Keratinocyte (primary cell): ENCODE data around the gene VAV2. TPM values are rescaled to one million over a fixed set of nuclear protein-coding genes. Genes with fewer than 3 reads are reported as not detected.

Experiments used
- DNase-seq: peaks from one replicate; pipeline ENCODE4 v3.0.0-alpha.2; 2011; ENCODE audit warnings: low read depth, missing footprints, low spot score
- FAIRE-seq: peaks from 2 replicates; lab custom pipeline; 2011; peaks lifted over from hg19 to GRCh38; lab: Jason Lieb, UNC
- H2AFZ ChIP-seq: 2 replicates; pipeline ENCODE4 v1.6.0; 2012; ENCODE audit warnings: low read length, control low read depth, inconsistent platforms; ENCODE audit not compliant: control insufficient read depth
- H3K27ac ChIP-seq: 2 replicates; pipeline ENCODE4 v1.5.1; 2011; ENCODE audit warnings: low read length; ENCODE audit not compliant: control insufficient read depth, insufficient read depth
- H3K27me3 ChIP-seq: 3 replicates; pipeline ENCODE4 v1.6.0; 2011; ENCODE audit warnings: low read length; ENCODE audit not compliant: control insufficient read depth, insufficient read depth; ENCODE audit errors: extremely low read depth
- H3K36me3 ChIP-seq, 2 experiments: 2 replicates in 1 of 2; 3 replicates in 1 of 2; pipeline ENCODE4 v1.5.1; 2011; ENCODE audit warnings: low read length in 2 of 2, mild to moderate bottlenecking in 1 of 2; ENCODE audit not compliant: control insufficient read depth in 2 of 2, insufficient read depth in 2 of 2; ENCODE audit errors: extremely low read depth in 1 of 2
- H3K4me1 ChIP-seq: 3 replicates; pipeline ENCODE4 v1.5.1; 2011; ENCODE audit warnings: low read length; ENCODE audit not compliant: control insufficient read depth, insufficient read depth; ENCODE audit errors: extremely low read depth
- H3K4me2 ChIP-seq: 3 replicates; pipeline ENCODE4 v1.6.0; 2011; ENCODE audit warnings: low read depth, low read length; ENCODE audit not compliant: control insufficient read depth, insufficient read depth; ENCODE audit errors: extremely low read depth
- H3K4me3 ChIP-seq, 3 experiments: fragments of 200-600 bp in 1 of 3; sonication (generic) in 1 of 3; 2 replicates in 2 of 3; 3 replicates in 1 of 3; pipeline ENCODE4 v1.5.1; 2011 to 2016; ENCODE audit warnings: low read length in 3 of 3, mild to moderate bottlenecking in 3 of 3, control low read depth in 2 of 3, inconsistent platforms in 1 of 3, low read depth in 1 of 3, mixed read lengths in 1 of 3, mixed run types in 1 of 3, moderate library complexity in 1 of 3; ENCODE audit not compliant: control insufficient read depth in 2 of 3, insufficient read depth in 2 of 3; ENCODE audit errors: extremely low read depth in 1 of 3
- H3K79me2 ChIP-seq: 2 replicates; pipeline ENCODE4 v1.6.0; 2012; ENCODE audit warnings: low read length; ENCODE audit not compliant: control insufficient read depth, insufficient read depth
- H3K9ac ChIP-seq: 3 replicates; pipeline ENCODE4 v1.6.0; 2011; ENCODE audit warnings: low read length; ENCODE audit not compliant: control insufficient read depth, insufficient read depth; ENCODE audit errors: extremely low read depth
- H3K9me1 ChIP-seq: 3 replicates; pipeline ENCODE4 v1.6.0; 2011; ENCODE audit warnings: low read length; ENCODE audit not compliant: control insufficient read depth, insufficient read depth; ENCODE audit errors: extremely low read depth
- H3K9me3 ChIP-seq: 2 replicates; pipeline ENCODE4 v1.5.1; 2012; ENCODE audit warnings: low read depth, low read length; ENCODE audit not compliant: control insufficient read depth
- H4K20me1 ChIP-seq: 3 replicates; pipeline ENCODE4 v1.6.0; 2011; ENCODE audit warnings: low read length; ENCODE audit not compliant: control insufficient read depth, insufficient read depth; ENCODE audit errors: extremely low read depth
- CTCF ChIP-seq, 3 experiments: IDR thresholded peaks in 1 of 3; conservative IDR thresholded peaks in 1 of 3; optimal IDR thresholded peaks in 1 of 3; 2 replicates in 2 of 3; 3 replicates in 1 of 3; pipeline versions ENCODE3 to v1.5.1; 2011; ENCODE audit warnings: low read length in 3 of 3, mild to moderate bottlenecking in 3 of 3, moderate library complexity in 2 of 3, control low read depth in 1 of 3, inconsistent platforms in 1 of 3; ENCODE audit not compliant: insufficient read depth in 2 of 3; ENCODE audit errors: extremely low read depth in 1 of 3
- EZH2 ChIP-seq: IDR thresholded peaks from one replicate; pipeline ENCODE4 v1.6.1; 2012; ENCODE audit warnings: inconsistent platforms, mild to moderate bottlenecking, low read length, moderate library complexity
- dilution Hi-C: fragments of 300-500 bp; cut with MboI; formaldehyde crosslinking; loops from one replicate; pipeline ENCODE4 v1.7.0; 2020; ENCODE audit warnings: low sequenced_read_pairs; ENCODE audit not compliant: extremely low pct_ligation_motif_present
- polyA plus RNA-seq, 5 experiments: library from polyadenylated mRNA; depleted of rRNA in 3 of 5; stranded (reverse) in 3 of 5; stranded (forward) in 1 of 5; unstranded in 1 of 5; fragments of >200 nt; gene quantifications; 1 replicate in 1 of 5; 2 replicates in 3 of 5; 3 replicates in 1 of 5; pipeline versions ENCODE4 v1.2.1 to v1.2.3, GENCODE V29; 2011 to 2012; ENCODE audit warnings: missing spikeins in 2 of 5, low read depth in 1 of 5, low replicate concordance in 1 of 5

The VAV2 gene
- polyA plus RNA-seq, 1 donor (not counting 4 experiments of a cell fraction or from before 2014, with no cell fraction given), result 16.4 TPM

GRCh38 chr9:133855371-133855770, 136.8 kb downstream of the VAV2 start:
- dilution Hi-C loops, result no loop called here
- Histone ChIP-seq H4K20me1 (peaks cover 23% of the 10 kb centered on the region), H3K4me1 (no peaks in the 10 kb centered on the region), H3K79me2 (peaks cover 35% of the 10 kb centered on the region), H2AFZ (no peak overlapping the region), H3K27me3 (no peaks in the 10 kb centered on the region), H3K36me3 (peaks cover 9 to 15% of the 10 kb centered on the region in 2 experiments), H3K4me2 (no peak overlapping the region), H3K4me3 (no peak overlapping the region), H3K9ac (no peak overlapping the region), H3K27ac (no peak overlapping the region), H3K9me3 (no peaks in the 10 kb centered on the region), H3K9me1 (no peaks in the 10 kb centered on the region)
- DNase-seq (no peak), FAIRE-seq (no peak)
- no peak for TF ChIP-seq EZH2

- H3K27ac ChIP-seq, result no peak overlapping the region
- FAIRE-seq, result no peak
Observed at GRCh38 chr9:133854765-133855164, 137.4 kb downstream of the VAV2 start.

More at GRCh38 chr9:133854765-133855164, 137.4 kb downstream of the VAV2 start:
- peaks cover 23% of the 10 kb centered on the region for H4K20me1 ChIP-seq
- no peak for DNase-seq
- no peak overlapping the region for H3K9ac ChIP-seq
- H3K9me1 ChIP-seq, result no peaks in the 10 kb centered on the region
- H3K4me2 ChIP-seq, result no peak overlapping the region
- no peaks in the 10 kb centered on the region for H3K9me3 ChIP-seq
- peaks cover 9 to 16% of the 10 kb centered on the region in 2 experiments for H3K36me3 ChIP-seq
- dilution Hi-C loops, result no loop called here
- no peak overlapping the region for H3K4me3 ChIP-seq
- no peaks in the 10 kb centered on the region for H3K27me3 ChIP-seq
- no peak for TF ChIP-seq EZH2
- no peak for TF ChIP-seq CTCF (optimal IDR thresholded peaks at IDR 0.05 in 1 of 3, IDR thresholded peaks at IDR 0.05 in 1 of 3, conservative IDR thresholded peaks at IDR 0.05 in 1 of 3; ENCODE audit: extremely low read depth in 1 of 3, insufficient read depth in 2 of 3, low read length in 3 of 3)
- H3K79me2 ChIP-seq, result peaks cover 35% of the 10 kb centered on the region
- no peaks in the 10 kb centered on the region for H3K4me1 ChIP-seq
- H2AFZ ChIP-seq, result no peak overlapping the region
